Mesenchymal stem cell (in vitro differentiated cells and primary cell): Measurements from ENCODE around the gene CYP4B1.
"Not testable (repeated sequence)": the region's sequence is repeated elsewhere in the genome, so short reads cannot be mapped to it uniquely, and the experiment has no call there.

Source experiments
- DNase-seq: peaks from one replicate; pipeline ENCODE4 v3.0.0-alpha.2; 2013
- H2AFZ ChIP-seq: one replicate; pipeline ENCODE4 v1.6.1; 2013; ENCODE audit warnings: low read depth, mild to moderate bottlenecking, control low read depth, inconsistent platforms, low read length, moderate library complexity
- H2AK5ac ChIP-seq: 2 replicates; pipeline ENCODE4 v1.6.1; 2013; ENCODE audit warnings: low read length, moderate library complexity, mild to moderate bottlenecking, inconsistent platforms; ENCODE audit not compliant: severe bottlenecking
- H2BK120ac ChIP-seq: one replicate; pipeline ENCODE4 v1.6.1; 2013; ENCODE audit warnings: low read depth, mild to moderate bottlenecking, inconsistent platforms, low read length, moderate library complexity
- H2BK12ac ChIP-seq, 2 experiments: one replicate each; pipeline ENCODE4 v1.6.1; 2013; ENCODE audit warnings: inconsistent platforms in 2 of 2, low read length in 2 of 2, mild to moderate bottlenecking in 2 of 2, moderate library complexity in 2 of 2, control low read depth in 1 of 2
- H2BK15ac ChIP-seq: one replicate; pipeline ENCODE4 v1.6.1; 2013; ENCODE audit warnings: mild to moderate bottlenecking, low read depth, inconsistent platforms; ENCODE audit not compliant: poor library complexity, severe bottlenecking
- H2BK5ac ChIP-seq: 2 replicates; pipeline ENCODE4 v1.6.1; 2013; ENCODE audit warnings: low read depth, mild to moderate bottlenecking, low read length, control low read depth, inconsistent platforms; ENCODE audit not compliant: poor library complexity, severe bottlenecking
- H3K14ac ChIP-seq, 2 experiments: one replicate each; pipeline ENCODE4 v1.6.1; 2013; ENCODE audit warnings: inconsistent platforms in 2 of 2, low read length in 2 of 2, control low read depth in 1 of 2, mild to moderate bottlenecking in 1 of 2, moderate library complexity in 1 of 2
- H3K18ac ChIP-seq, 2 experiments: one replicate each; pipeline ENCODE4 v1.6.1; 2013; ENCODE audit warnings: inconsistent platforms in 2 of 2, low read length in 2 of 2, control low read depth in 1 of 2, low read depth in 1 of 2, mild to moderate bottlenecking in 1 of 2
- H3K23ac ChIP-seq, 2 experiments: one replicate each; pipeline ENCODE4 v1.6.1; 2013; ENCODE audit warnings: inconsistent platforms in 2 of 2, low read length in 2 of 2, mild to moderate bottlenecking in 2 of 2, moderate library complexity in 2 of 2, control low read depth in 1 of 2
- H3K27ac ChIP-seq: 2 replicates; pipeline ENCODE4 v1.5.1; 2013; ENCODE audit warnings: mild to moderate bottlenecking, moderate library complexity, low read length, control low read depth, inconsistent platforms; ENCODE audit not compliant: poor library complexity, severe bottlenecking
- H3K27me3 ChIP-seq, 2 experiments: 2 replicates each; pipeline versions ENCODE4 v1.6.1 to v1.7.0; 2013; ENCODE audit warnings: low read length in 2 of 2, mild to moderate bottlenecking in 2 of 2, moderate library complexity in 2 of 2, control low read depth in 1 of 2, inconsistent platforms in 1 of 2; ENCODE audit not compliant: control insufficient read depth in 1 of 2, insufficient read depth in 1 of 2
- H3K36me3 ChIP-seq, 2 experiments: 2 replicates each; pipeline versions ENCODE4 v1.6.1 to v1.7.0; 2013; ENCODE audit warnings: low read length in 2 of 2, control low read depth in 1 of 2, inconsistent platforms in 1 of 2, low read depth in 1 of 2, mild to moderate bottlenecking in 1 of 2; ENCODE audit not compliant: insufficient read depth in 2 of 2, control insufficient read depth in 1 of 2
- H3K4ac ChIP-seq, 2 experiments: one replicate each; pipeline ENCODE4 v1.6.1; 2013; ENCODE audit warnings: inconsistent platforms in 2 of 2, low read length in 2 of 2, mild to moderate bottlenecking in 2 of 2, moderate library complexity in 2 of 2, control low read depth in 1 of 2, low read depth in 1 of 2
- H3K4me1 ChIP-seq: 2 replicates; pipeline ENCODE4 v1.6.1; 2013; ENCODE audit warnings: low read depth, low read length, control low read depth; ENCODE audit not compliant: control insufficient read depth, insufficient read depth
- H3K4me2 ChIP-seq: 2 replicates; pipeline ENCODE4 v1.6.1; 2013; ENCODE audit warnings: low read length, mild to moderate bottlenecking, inconsistent platforms; ENCODE audit not compliant: poor library complexity, severe bottlenecking
- H3K4me3 ChIP-seq, 2 experiments: 2 replicates each; pipeline versions ENCODE4 v1.5.1 to v1.7.0; 2013; ENCODE audit warnings: low read length in 2 of 2, mild to moderate bottlenecking in 2 of 2, control low read depth in 1 of 2, low read depth in 1 of 2; ENCODE audit not compliant: insufficient read depth in 1 of 2
- H3K79me1 ChIP-seq: replicated peaks from 2 replicates; pipeline ENCODE4 v1.6.1; 2013; ENCODE audit warnings: mild to moderate bottlenecking, control low read depth, low read length, inconsistent platforms; ENCODE audit not compliant: poor library complexity, severe bottlenecking
- H3K9ac ChIP-seq: 2 replicates; pipeline ENCODE4 v1.7.0; 2013; ENCODE audit warnings: mild to moderate bottlenecking, low read length, moderate library complexity
- H3K9me3 ChIP-seq: 2 replicates; pipeline ENCODE4 v1.7.0; 2013; ENCODE audit warnings: mild to moderate bottlenecking, low read length; ENCODE audit not compliant: control insufficient read depth
- H4K8ac ChIP-seq: one replicate; pipeline ENCODE4 v1.6.1; 2013; ENCODE audit warnings: inconsistent platforms, mild to moderate bottlenecking, low read length, moderate library complexity
- H4K91ac ChIP-seq: one replicate; pipeline ENCODE4 v1.6.1; 2013; ENCODE audit warnings: mild to moderate bottlenecking, low read length, inconsistent platforms
- WGBS: methylation state at CpG from one replicate; pipeline ENCODE4 v1.1.7; 2013; ENCODE audit warnings: mixed read lengths; 5-methylcytosine and 5-hydroxymethylcytosine counted together

The CYP4B1 gene

DNA sequence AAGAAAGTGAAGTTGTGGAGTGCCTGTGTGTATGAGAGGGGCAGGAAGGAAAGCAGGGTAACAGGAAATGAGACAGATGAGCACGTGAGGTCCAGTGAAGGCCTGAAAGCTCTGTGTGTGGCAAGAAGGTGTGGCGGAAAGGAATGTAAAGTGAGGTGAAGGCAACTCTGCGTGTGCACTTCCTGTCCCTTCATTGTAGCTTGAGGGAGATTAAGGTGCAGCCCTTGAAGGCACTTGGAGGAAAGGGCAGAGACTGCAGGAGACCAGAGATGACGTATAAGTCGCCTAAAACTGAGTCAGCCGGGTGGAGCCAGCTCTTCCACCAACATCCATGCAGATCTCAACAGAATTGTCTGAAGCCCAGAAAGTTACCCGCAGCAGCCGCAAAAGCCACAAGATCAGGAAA, 58.8 kb downstream of the CYP4B1 start:
- H3K9ac ChIP-seq, H2BK15ac ChIP-seq, H3K4me2 ChIP-seq, H3K4ac ChIP-seq, H3K36me3 ChIP-seq, H3K27me3 ChIP-seq, H3K4me1 ChIP-seq, H3K4me3 ChIP-seq, H2BK5ac ChIP-seq, H3K14ac ChIP-seq, H2BK12ac ChIP-seq, H2AFZ ChIP-seq, DNase-seq, H3K18ac ChIP-seq, H4K8ac ChIP-seq, H3K27ac ChIP-seq, H3K23ac ChIP-seq, H3K79me1 ChIP-seq, H2AK5ac ChIP-seq, H2BK120ac ChIP-seq, H4K91ac ChIP-seq, H3K9me3 ChIP-seq: not testable (repeated sequence)
- 71% methylated on average over 7 of the region's 8 CpGs for WGBS

DNA sequence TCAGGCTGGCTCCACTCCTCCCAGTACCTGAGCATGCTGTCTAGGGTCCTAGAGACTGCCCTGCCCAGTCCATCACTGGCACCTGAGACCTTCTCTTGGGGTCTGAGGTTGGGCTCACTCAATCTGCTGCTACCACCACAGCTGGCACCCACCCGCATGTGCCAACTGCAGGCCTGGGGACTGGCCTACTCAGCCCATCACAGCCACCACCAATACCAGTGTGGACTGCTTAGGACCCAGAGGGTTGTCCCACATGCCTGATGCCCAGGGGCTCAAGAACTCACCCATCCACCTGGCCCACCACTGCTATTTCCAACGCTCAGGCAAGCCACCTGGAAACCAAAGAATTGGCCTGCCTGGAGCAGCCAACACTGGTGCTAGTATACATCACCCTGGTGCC, 63.5 kb downstream of the CYP4B1 start:
- H2AFZ ChIP-seq = no peak overlapping the region
- H2BK15ac ChIP-seq = no peak overlapping the region
- no peaks in the 10 kb centered on the region for H3K79me1 ChIP-seq
- H3K14ac ChIP-seq = no peak overlapping the region
- no peak overlapping the region for H3K4me2 ChIP-seq
- no peak overlapping the region for H2AK5ac ChIP-seq
- H3K4me1 ChIP-seq = no peaks in the 10 kb centered on the region
- 76% methylated on average over 2 of the region's 2 CpGs for WGBS
- H3K9ac ChIP-seq = no peak overlapping the region
- no peak overlapping the region for H3K23ac ChIP-seq
- no peak overlapping the region for H3K4ac ChIP-seq
- no peak overlapping the region for H4K91ac ChIP-seq
- H3K18ac ChIP-seq = no peak overlapping the region
- H2BK5ac ChIP-seq = no peak overlapping the region
- DNase-seq = no peak
- H3K27ac ChIP-seq = no peak overlapping the region
- no peaks in the 10 kb centered on the region for H3K36me3 ChIP-seq
- H3K27me3 ChIP-seq = no peaks in the 10 kb centered on the region
- H4K8ac ChIP-seq = no peak overlapping the region
- H3K9me3 ChIP-seq = peaks cover 7% of the 10 kb centered on the region
- no peak overlapping the region for H3K4me3 ChIP-seq
- H2BK120ac ChIP-seq = no peak overlapping the region
- no peak overlapping the region for H2BK12ac ChIP-seq
